ENCODE results near the gene SHC3. TPM values are rescaled to one million over a fixed set of nuclear protein-coding genes. Genes with fewer than 3 reads are reported as not detected.
A peak's percentile ranks its signal among the peaks of the same experiment; 100 is the strongest.

SHC3 gene
- total RNA-seq, 2 donors from 2014 or later = 5.7 to 6.9 TPM

DNA sequence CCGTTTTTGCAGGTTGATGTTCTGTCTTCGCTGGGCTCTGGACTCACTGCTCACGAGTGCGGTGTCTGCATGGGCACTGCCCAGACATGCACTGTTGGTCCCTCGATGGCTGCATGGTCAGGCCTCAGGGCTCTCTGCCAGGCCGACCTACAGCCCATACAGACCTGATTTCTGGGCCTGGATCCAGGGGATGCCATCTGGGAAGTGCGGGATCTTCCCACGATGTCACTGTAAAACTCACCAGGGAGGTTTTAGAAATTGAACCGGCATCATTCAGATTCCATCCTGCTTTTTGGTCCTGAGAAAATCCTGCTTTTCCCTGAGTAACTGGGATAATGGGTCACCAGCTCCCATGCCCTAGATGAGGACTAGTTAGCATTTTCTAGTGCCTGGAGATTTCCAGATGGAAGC is 178.2 kb downstream of the SHC3 start:
- WGBS, 2 donors = 40 to 45% methylated on average over 9 of the region's 9 CpGs
- no peaks in the 10 kb centered on the region for H3K27me3 ChIP-seq
- peaks cover 28% of the 10 kb centered on the region for H3K4me1 ChIP-seq
- no peak for ATAC-seq
- H3K4me3 ChIP-seq = no peak overlapping the region
- H3K9me3 ChIP-seq = no peaks in the 10 kb centered on the region
- no peak overlapping the region for H3K27ac ChIP-seq
- no peaks in the 10 kb centered on the region for H3K36me3 ChIP-seq (replicated peaks in 1 of 2; ENCODE audit: insufficient read depth in 1 of 2, low read depth in 2 of 2)
- intact Hi-C loops (cut with DNase I) = loop anchor here (5.0 kb wide), 1 partner anchor 408 kb away; no protein-coding TSS in a partner anchor
- DNase-seq = peak; percentile 46 to 71 (median 52)
- TF ChIP-seq, protein P1, sequence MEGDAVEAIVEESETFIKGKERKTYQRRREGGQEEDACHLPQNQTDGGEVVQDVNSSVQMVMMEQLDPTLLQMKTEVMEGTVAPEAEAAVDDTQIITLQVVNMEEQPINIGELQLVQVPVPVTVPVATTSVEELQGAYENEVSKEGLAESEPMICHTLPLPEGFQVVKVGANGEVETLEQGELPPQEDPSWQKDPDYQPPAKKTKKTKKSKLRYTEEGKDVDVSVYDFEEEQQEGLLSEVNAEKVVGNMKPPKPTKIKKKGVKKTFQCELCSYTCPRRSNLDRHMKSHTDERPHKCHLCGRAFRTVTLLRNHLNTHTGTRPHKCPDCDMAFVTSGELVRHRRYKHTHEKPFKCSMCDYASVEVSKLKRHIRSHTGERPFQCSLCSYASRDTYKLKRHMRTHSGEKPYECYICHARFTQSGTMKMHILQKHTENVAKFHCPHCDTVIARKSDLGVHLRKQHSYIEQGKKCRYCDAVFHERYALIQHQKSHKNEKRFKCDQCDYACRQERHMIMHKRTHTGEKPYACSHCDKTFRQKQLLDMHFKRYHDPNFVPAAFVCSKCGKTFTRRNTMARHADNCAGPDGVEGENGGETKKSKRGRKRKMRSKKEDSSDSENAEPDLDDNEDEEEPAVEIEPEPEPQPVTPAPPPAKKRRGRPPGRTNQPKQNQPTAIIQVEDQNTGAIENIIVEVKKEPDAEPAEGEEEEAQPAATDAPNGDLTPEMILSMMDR (IDR thresholded peaks at IDR 0.05) = no peak
- no peak for TF ChIP-seq POLR2A (IDR thresholded peaks at IDR 0.05)

DNA sequence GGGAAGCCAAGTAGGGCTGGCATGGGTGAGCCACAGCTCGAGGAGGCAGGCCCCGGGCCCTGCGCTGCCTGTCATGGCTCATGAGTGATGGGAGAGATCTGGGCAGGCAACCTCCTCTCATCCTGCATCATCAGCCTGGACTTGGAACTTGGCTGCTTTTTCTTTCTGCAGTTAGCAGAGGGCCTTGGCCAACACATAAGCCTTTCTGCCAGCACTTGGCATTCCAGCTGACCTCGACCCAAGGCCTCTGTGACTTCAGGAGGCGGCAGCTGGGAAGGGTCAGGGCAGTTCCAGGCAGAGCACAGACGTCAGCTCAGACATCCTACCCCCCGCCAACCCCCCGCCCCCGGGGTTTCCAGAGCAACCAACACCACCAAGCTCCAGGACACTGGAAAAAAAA is 179.7 kb downstream of the SHC3 start:
- Histone ChIP-seq H3K36me3 (replicated peaks in 1 of 2; ENCODE audit: insufficient read depth in 1 of 2, low read depth in 2 of 2) (no peaks in the 10 kb centered on the region), H3K27ac (peak overlapping the region in 2 of 4 donors; percentile 28 to 47)
- peak; percentile 85 for ATAC-seq

DNA sequence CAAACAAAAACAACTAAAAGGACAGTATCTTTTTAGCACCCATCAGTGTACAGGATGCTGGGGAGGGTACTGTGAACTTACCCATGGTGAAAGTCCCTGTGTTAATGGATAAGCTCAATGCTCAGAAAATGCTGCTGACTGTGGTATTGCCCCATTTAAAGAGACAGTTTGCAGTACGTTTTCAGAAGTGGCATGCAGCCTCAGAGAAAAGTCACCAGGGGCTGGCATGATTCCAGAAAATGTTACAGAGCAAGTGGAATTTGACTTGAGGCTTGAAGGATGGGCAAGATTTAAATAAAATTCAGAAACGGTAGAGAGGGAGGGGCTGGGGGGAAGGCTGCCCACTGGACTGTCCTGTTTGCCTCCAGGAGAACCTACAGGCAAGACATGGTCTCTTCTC is 180.1 kb downstream of the SHC3 start:
- ATAC-seq (no peak), DNase-seq (no peak)
- no peaks in the 10 kb centered on the region for H3K27me3 ChIP-seq
- intact Hi-C loops (cut with DNase I) = no loop called here
- no peaks in the 10 kb centered on the region for H3K9me3 ChIP-seq
- no peak for TF ChIP-seq POLR2A (IDR thresholded peaks at IDR 0.05)
- TF ChIP-seq, protein P1 (IDR thresholded peaks at IDR 0.05) = no peak
- WGBS, 2 donors = 8 to 13% methylated on average over 2 of the region's 2 CpGs
- peaks cover 37% of the 10 kb centered on the region for H3K4me1 ChIP-seq
- H3K27ac ChIP-seq = peak overlapping the region in 2 of 4 donors; percentile 28 to 47
- no peak overlapping the region for H3K4me3 ChIP-seq
- no peaks in the 10 kb centered on the region for H3K36me3 ChIP-seq (replicated peaks in 1 of 2; ENCODE audit: insufficient read depth in 1 of 2, low read depth in 2 of 2)

More for the DNA sequence above, 179.7 kb downstream of the SHC3 start:
- no peaks in the 10 kb centered on the region for H3K9me3 ChIP-seq
- no peaks in the 10 kb centered on the region for H3K27me3 ChIP-seq
- DNase-seq = peak; percentile 63 to 81 (median 73)
- H3K4me3 ChIP-seq = no peak overlapping the region
- H3K4me1 ChIP-seq = peaks cover 33% of the 10 kb centered on the region
- intact Hi-C loops (cut with DNase I) = no loop called here
- TF ChIP-seq POLR2A (IDR thresholded peaks at IDR 0.05) = no peak
- TF ChIP-seq, protein P1 (IDR thresholded peaks at IDR 0.05) = no peak
- 18 to 30% methylated on average over 6 to 9 of the region's 9 CpGs for WGBS, 2 donors

DNA sequence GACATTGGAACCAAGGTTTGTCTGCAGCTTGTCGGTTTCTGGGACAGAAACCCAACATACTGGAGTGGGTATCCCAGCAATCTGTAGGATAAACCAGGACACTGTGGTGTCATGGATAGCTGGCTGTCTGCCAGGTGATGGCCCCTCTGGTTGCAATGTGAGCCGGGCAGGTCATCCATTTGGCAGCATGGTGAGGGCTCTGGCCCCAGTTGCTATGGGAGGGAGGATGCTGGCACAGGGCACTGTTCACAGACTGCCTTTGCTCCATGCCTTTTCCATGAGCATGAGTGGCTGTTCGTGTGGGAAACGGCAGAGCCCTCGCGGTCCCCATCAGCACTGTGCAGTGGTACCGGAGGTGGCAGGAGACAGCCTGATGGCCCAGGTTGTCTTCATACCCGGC is 181.0 kb downstream of the SHC3 start:
- Histone ChIP-seq H3K27me3 (no peaks in the 10 kb centered on the region), H3K9me3 (no peaks in the 10 kb centered on the region), H3K4me1 (peaks cover 44% of the 10 kb centered on the region), H3K4me3 (no peak overlapping the region), H3K36me3 (replicated peaks in 1 of 2; ENCODE audit: insufficient read depth in 1 of 2, low read depth in 2 of 2) (no peaks in the 10 kb centered on the region), H3K27ac (no peak overlapping the region)
- intact Hi-C loops (cut with DNase I) = no loop called here
- DNase-seq (no peak), ATAC-seq (no peak)
- no peak for TF ChIP-seq POLR2A (IDR thresholded peaks at IDR 0.05)
- TF ChIP-seq, protein P1 (IDR thresholded peaks at IDR 0.05) = no peak
- 72 to 91% methylated on average over 6 to 8 of the region's 8 CpGs for WGBS, 2 donors

DNA sequence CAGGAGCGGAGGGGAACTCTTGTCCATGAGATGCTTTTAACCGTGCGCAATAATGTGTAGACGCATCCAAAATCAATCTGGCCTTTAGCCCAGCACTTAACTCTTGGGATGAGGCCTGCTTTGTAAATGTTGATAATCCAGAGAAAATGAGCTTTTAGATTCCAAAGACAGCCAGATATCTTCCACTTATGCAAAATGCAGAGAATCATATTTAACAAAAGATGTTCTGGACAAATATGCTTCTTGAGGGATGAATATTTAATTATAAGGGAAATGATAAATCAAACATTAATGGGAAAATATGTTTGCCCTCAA is 181.7 kb downstream of the SHC3 start:
- H3K4me1 ChIP-seq = peaks cover 52% of the 10 kb centered on the region
- H3K27me3 ChIP-seq = no peaks in the 10 kb centered on the region
- DNase-seq (no peak), ATAC-seq (no peak)
- H3K4me3 ChIP-seq = no peak overlapping the region
- H3K36me3 ChIP-seq (replicated peaks in 1 of 2; ENCODE audit: insufficient read depth in 1 of 2, low read depth in 2 of 2) = no peaks in the 10 kb centered on the region
- intact Hi-C loops (cut with DNase I) = no loop called here
- TF ChIP-seq, protein P1 (IDR thresholded peaks at IDR 0.05) = no peak
- TF ChIP-seq POLR2A (IDR thresholded peaks at IDR 0.05) = no peak
- no peaks in the 10 kb centered on the region for H3K9me3 ChIP-seq
- H3K27ac ChIP-seq = no peak overlapping the region
- WGBS, 2 donors = 70 to 87% methylated on average over 4 of the region's 4 CpGs

Data from body of pancreas (tissue), 4 donors.